Psoas muscle (tissue), 8 donors: Measurements from ENCODE around the gene B4GALT1. TPM values are rescaled to one million over a fixed set of nuclear protein-coding genes. Genes with fewer than 3 reads are reported as not detected.

Experiments used
- ATAC-seq, 4 donors: fragments of 200-7000 bp; cut with Tn5 transposase; one replicate each; pipeline ENCODE4 v1.9.1; 2020; ENCODE audit warnings: moderate library complexity in 3 of 4, mild to moderate bottlenecking in 2 of 4
- DNase-seq, 2 donors: peaks; one replicate each; pipeline ENCODE4 v3.0.0-alpha.2; 2020
- H3K27ac ChIP-seq: fragments of 200-600 bp; one replicate; pipeline ENCODE4 v1.8.0; 2022
- H3K27me3 ChIP-seq, 3 donors: fragments of 200-600 bp in 1 of 3; one replicate each; pipeline versions ENCODE4 v1.6.1 to v1.8.0; 2013 to 2022; ENCODE audit warnings: low read length in 2 of 3, mild to moderate bottlenecking in 2 of 3, moderate library complexity in 1 of 3; ENCODE audit not compliant: insufficient read depth in 3 of 3
- H3K36me3 ChIP-seq, 2 donors: fragments of 200-600 bp in 1 of 2; one replicate each; pipeline versions ENCODE4 v1.6.1 to v1.8.0; 2013 to 2022; ENCODE audit warnings: low read depth in 1 of 2, mild to moderate bottlenecking in 1 of 2, moderate library complexity in 1 of 2; ENCODE audit not compliant: insufficient read depth in 1 of 2
- H3K4me1 ChIP-seq: fragments of 200-600 bp; one replicate; pipeline ENCODE4 v1.8.0; 2022
- H3K4me3 ChIP-seq: fragments of 200-600 bp; one replicate; pipeline ENCODE4 v1.8.0; 2022; ENCODE audit warnings: mild to moderate bottlenecking
- H3K9me3 ChIP-seq: fragments of 200-600 bp; one replicate; pipeline ENCODE4 v1.8.0; 2022
- WGBS, 3 donors: extraction: QIAGEN DNeasy Blood & Tissue Kit; methylation state at CpG; one replicate each; pipeline versions ENCODE4 v1.1.6 to v1.1.7; 2013; 5-methylcytosine and 5-hydroxymethylcytosine counted together
- intact Hi-C, 2 donors: fragments of 100-400 bp; cut with DNase I; formaldehyde crosslinking; loops; one replicate each; pipeline versions ENCODE4 v1.11.0 to v1.14.2; 2022
- polyA plus RNA-seq, 3 donors: library from polyadenylated mRNA; stranded (reverse); fragments of 200-250 nt; gene quantifications; one replicate each; pipeline ENCODE4 v1.2.3, GENCODE V29; 2013
- total RNA-seq, 4 donors: library from RNA; stranded (reverse); fragmentation: NEBNext Ultra II Directional in 2 of 4; extraction: Animal tissue kit (Norgen Biotek cat#: 25700) in 2 of 4; gene quantifications; one replicate each; pipeline versions ENCODE4 v1.2.1 to v1.2.4, GENCODE V29; 2021 to 2023
- TF ChIP-seq, protein P1 (sequence below): fragments of 200-600 bp; IDR thresholded peaks from one replicate; pipeline ENCODE4 v1.8.0; 2022; ENCODE audit warnings: antibody characterized with exemption
- donor health status: healthy with polysubstance abuse.
- donor health status: DM: no; HTN: no; CAD: no; lungs with moderate emphysema.
- donor health status: Bipolar disorder and iron deficiency.
- donor health status: healthy.
- donor health status: DM: yes; HTN: yes; CAD: no.
- donor health status: DM: no; HTN: no; CAD: no.
- donor health status: DM: no; HTN: no; CAD: no.
- donor health status: DM: yes; HTN: yes; CAD: no.

The B4GALT1 gene
- total and polyA plus RNA-seq, 7 donors, result 13.0 to 28.1 (median 22.3) TPM

- H3K27me3 ChIP-seq, result no peaks in the 10 kb centered on the region
- TF ChIP-seq, protein P1, sequence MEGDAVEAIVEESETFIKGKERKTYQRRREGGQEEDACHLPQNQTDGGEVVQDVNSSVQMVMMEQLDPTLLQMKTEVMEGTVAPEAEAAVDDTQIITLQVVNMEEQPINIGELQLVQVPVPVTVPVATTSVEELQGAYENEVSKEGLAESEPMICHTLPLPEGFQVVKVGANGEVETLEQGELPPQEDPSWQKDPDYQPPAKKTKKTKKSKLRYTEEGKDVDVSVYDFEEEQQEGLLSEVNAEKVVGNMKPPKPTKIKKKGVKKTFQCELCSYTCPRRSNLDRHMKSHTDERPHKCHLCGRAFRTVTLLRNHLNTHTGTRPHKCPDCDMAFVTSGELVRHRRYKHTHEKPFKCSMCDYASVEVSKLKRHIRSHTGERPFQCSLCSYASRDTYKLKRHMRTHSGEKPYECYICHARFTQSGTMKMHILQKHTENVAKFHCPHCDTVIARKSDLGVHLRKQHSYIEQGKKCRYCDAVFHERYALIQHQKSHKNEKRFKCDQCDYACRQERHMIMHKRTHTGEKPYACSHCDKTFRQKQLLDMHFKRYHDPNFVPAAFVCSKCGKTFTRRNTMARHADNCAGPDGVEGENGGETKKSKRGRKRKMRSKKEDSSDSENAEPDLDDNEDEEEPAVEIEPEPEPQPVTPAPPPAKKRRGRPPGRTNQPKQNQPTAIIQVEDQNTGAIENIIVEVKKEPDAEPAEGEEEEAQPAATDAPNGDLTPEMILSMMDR, result no peak
- no peaks in the 10 kb centered on the region for H3K36me3 ChIP-seq
- no peak for ATAC-seq
- intact Hi-C loops, result loop anchor here in 1 of 2 donors (5.0 kb wide), 1 partner anchor 43 kb away; no protein-coding TSS in a partner anchor
- 94 to 95% (median 94%) methylated on average over 3 of the region's 3 CpGs for WGBS, 3 donors
- peaks cover 6% of the 10 kb centered on the region for H3K4me1 ChIP-seq
- no peak for DNase-seq
- H3K27ac ChIP-seq, result no peak overlapping the region
- H3K9me3 ChIP-seq, result no peaks in the 10 kb centered on the region
- H3K4me3 ChIP-seq, result no peak overlapping the region
These were observed 12.0 kb upstream of the B4GALT1 start for GRCh38 chr9:33178972-33179697.

DNA sequence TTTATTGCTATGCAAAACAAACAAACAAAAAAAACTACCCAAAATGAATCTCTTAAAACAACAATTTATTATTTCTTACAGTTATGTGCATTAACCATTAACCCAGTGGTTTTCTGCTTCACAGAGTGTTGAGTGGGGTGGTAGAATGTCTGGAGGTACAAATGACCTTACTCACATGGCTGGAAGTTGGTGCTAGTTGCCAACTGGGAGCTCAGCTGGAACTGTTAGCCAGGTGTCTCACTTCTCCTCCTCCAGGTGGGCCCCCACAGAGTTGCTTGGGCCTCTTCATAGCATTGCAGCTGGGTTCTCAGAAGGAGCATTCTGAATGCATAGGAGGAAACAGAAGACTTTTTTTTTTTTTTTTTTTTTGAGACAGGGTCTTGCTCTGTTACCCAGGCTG lies 10.5 kb upstream of the B4GALT1 start:
- no peaks in the 10 kb centered on the region for H3K9me3 ChIP-seq
- no peak for DNase-seq
- H3K36me3 ChIP-seq, result no peaks in the 10 kb centered on the region
- peaks cover 6% of the 10 kb centered on the region for H3K4me1 ChIP-seq
- no peak for ATAC-seq
- H3K4me3 ChIP-seq, result no peak overlapping the region
- intact Hi-C loops, result loop anchor here in 1 of 2 donors (5.0 kb wide), 1 partner anchor 45 kb away; no protein-coding TSS in a partner anchor
- TF ChIP-seq, protein P1, result no peak
- no peak overlapping the region for H3K27ac ChIP-seq
- no peaks in the 10 kb centered on the region for H3K27me3 ChIP-seq

DNA sequence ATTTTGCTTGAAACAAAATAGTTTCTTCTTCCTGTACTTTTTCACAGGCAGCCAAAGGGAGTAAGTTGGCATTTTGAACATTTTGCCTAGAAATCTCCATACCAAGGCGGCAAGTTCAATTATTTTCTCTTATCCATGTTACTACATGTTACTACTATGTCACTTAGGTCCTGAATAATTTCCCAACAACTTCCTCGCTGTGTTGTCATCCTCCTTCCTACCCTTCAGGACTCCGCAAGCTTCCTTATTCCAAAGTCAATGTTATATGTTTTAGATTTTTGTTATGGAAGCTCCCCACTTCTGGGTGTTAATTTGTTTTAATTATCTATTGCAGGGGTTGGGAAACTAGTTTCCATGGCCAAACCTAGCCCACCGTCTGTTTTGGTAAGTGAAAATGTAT lies 9.9 kb upstream of the B4GALT1 start:
- 90 to 96% (median 94%) methylated on average over 4 of the region's 4 CpGs for WGBS, 3 donors

DNA sequence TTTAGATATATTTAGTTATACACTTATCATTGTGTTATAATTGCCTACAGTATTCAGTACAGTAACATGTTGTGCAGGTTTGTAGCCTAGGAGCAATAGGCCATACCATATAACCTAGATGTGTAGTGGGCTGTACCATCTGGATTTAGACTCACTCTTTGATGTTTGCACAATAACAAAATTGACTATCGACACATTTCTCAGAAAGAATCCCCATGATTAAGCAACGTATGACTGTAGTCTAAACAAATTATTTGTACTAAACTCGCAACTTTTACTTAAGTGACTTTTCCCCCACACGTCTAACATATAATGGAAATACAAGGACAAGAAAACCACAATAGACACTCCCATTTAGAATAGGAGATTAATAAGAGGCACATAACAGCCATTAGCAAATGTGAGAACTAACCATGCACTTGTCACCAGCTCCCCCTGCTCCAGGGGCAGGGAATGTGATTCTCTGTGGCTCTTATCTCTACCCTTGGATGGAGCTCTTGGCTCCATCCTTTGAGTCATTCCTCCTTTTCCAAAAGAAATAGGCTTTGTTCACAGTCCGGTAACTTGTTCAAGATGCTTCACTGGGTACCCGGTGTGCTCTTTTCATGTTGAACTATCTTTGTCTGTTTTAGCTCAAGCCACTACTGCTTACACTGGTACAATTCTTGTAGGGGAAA lies 8.7 kb upstream of the B4GALT1 start:
- no peaks in the 10 kb centered on the region for H3K9me3 ChIP-seq
- DNase-seq (no peak), ATAC-seq (no peak)
- peaks cover 3% of the 10 kb centered on the region for H3K4me1 ChIP-seq
- TF ChIP-seq, protein P1, result no peak
- WGBS, 3 donors, result 93 to 94% (median 94%) methylated on average over 6 of the region's 6 CpGs
- intact Hi-C loops, result loop anchor here in 1 of 2 donors (5.0 kb wide), 1 partner anchor 47 kb away; no protein-coding TSS in a partner anchor
- no peaks in the 10 kb centered on the region for H3K36me3 ChIP-seq
- H3K4me3 ChIP-seq, result no peak overlapping the region
- H3K27ac ChIP-seq, result no peak overlapping the region
- no peaks in the 10 kb centered on the region for H3K27me3 ChIP-seq

More for the DNA sequence above, 9.9 kb upstream of the B4GALT1 start:
- intact Hi-C loops, result loop anchor here in 1 of 2 donors (5.0 kb wide), 1 partner anchor 45 kb away; no protein-coding TSS in a partner anchor
- TF ChIP-seq, protein P1, result no peak
- ATAC-seq, result no peak
- Histone ChIP-seq H3K27me3 (no peaks in the 10 kb centered on the region), H3K27ac (no peak overlapping the region), H3K4me1 (peaks cover 6% of the 10 kb centered on the region), H3K9me3 (no peaks in the 10 kb centered on the region), H3K36me3 (no peaks in the 10 kb centered on the region), H3K4me3 (no peak overlapping the region)
- no peak for DNase-seq
